Breast epithelium (tissue), 3 donors: ENCODE results near the gene KMT2E.

Experiments
- CTCF ChIP-seq, 3 donors: fragments of 450-650 bp; IDR thresholded peaks; one replicate each; pipeline ENCODE4 v1.5.1; 2016 to 2017; ENCODE audit warnings: antibody characterized with exemption in 3 of 3, mild to moderate bottlenecking in 3 of 3, moderate library complexity in 3 of 3
- POLR2A ChIP-seq: fragments of 450-650 bp; IDR thresholded peaks from one replicate; pipeline ENCODE4 v1.6.1; 2016; ENCODE audit warnings: antibody characterized with exemption, mild to moderate bottlenecking, moderate library complexity
- POLR2AphosphoS5 ChIP-seq, 3 donors: sonication (generic); formaldehyde crosslinking; IDR thresholded peaks; one replicate each; pipeline ENCODE4 v1.6.1; 2017; ENCODE audit warnings: antibody characterized with exemption in 3 of 3

GRCh38 chr7:105003275-105003674 is 10.7 kb upstream of the KMT2E start:
- TF ChIP-seq CTCF (IDR thresholded peaks at IDR 0.05) (no peak), POLR2A (no peak), POLR2AphosphoS5 (IDR thresholded peaks at IDR 0.05) (no peak)
